Hematopoietic multipotent progenitor cell (in vitro differentiated cells): ENCODE data around the gene VGLL4. TPM values are rescaled to one million over a fixed set of nuclear protein-coding genes. Genes with fewer than 3 reads are reported as not detected.
A peak's percentile ranks its signal among the peaks of the same experiment; 100 is the strongest.
"Not testable (repeated sequence)": the region's sequence is repeated elsewhere in the genome, so short reads cannot be mapped to it uniquely, and the experiment has no call there.

Experiments used
- DNase-seq, 3 donors: peaks; one replicate each; pipeline ENCODE4 v3.0.0-alpha.2; 2011 to 2015; ENCODE audit warnings: low read depth in 2 of 3, low spot score in 2 of 3
- total RNA-seq: library from RNA; depleted of rRNA; stranded (reverse); fragments of >200 nt; gene quantifications from one replicate; pipeline ENCODE4 v1.2.3, GENCODE V29; 2012

The VGLL4 gene
- total RNA-seq, 1 donor = 63.3 TPM

- no peak for DNase-seq
These were observed 33.6 kb downstream of the VGLL4 start for GRCh38 chr3:11610044-11610671.

- DNase-seq = no peak
These were observed 34.2 kb downstream of the VGLL4 start for GRCh38 chr3:11609481-11609880.

- DNase-seq = peak in 1 of 3 donors; percentile 10
These were observed 35.9 kb downstream of the VGLL4 start for GRCh38 chr3:11607816-11608215.

- DNase-seq = no peak
These were observed 36.8 kb downstream of the VGLL4 start for GRCh38 chr3:11606865-11607440.

- DNase-seq = no peak
These were observed 37.5 kb downstream of the VGLL4 start for GRCh38 chr3:11606090-11606784.

GRCh38 chr3:11605398-11605797 is 38.3 kb downstream of the VGLL4 start:
- DNase-seq = no peak

- peak in 1 of 3 donors; percentile 26 for DNase-seq
These were observed 39.4 kb downstream of the VGLL4 start for GRCh38 chr3:11604139-11604892.

- DNase-seq = no peak
These were observed 40.1 kb downstream of the VGLL4 start for GRCh38 chr3:11603628-11604027.

GRCh38 chr3:11602886-11603527 is 40.7 kb downstream of the VGLL4 start:
- no peak for DNase-seq

- DNase-seq = no peak
These were observed 41.4 kb downstream of the VGLL4 start for GRCh38 chr3:11602239-11602840.

GRCh38 chr3:11601446-11602238 is 42.1 kb downstream of the VGLL4 start:
- DNase-seq = peak in 1 of 3 donors; percentile 22

- no peak for DNase-seq
These were observed 43.0 kb downstream of the VGLL4 start for GRCh38 chr3:11600501-11601282.

- no peak for DNase-seq
These were observed 47.3 kb downstream of the VGLL4 start for GRCh38 chr3:11596387-11596786.

GRCh38 chr3:11595024-11595423 is 48.7 kb downstream of the VGLL4 start:
- DNase-seq = not testable (repeated sequence)

GRCh38 chr3:11593318-11594034 is 50.2 kb downstream of the VGLL4 start:
- DNase-seq = no peak

GRCh38 chr3:11592445-11593298 is 51.0 kb downstream of the VGLL4 start:
- no peak for DNase-seq
